GM10248 (cell line): ENCODE measurements around the gene ARFGEF3.

ENCODE experiments used
- CTCF ChIA-PET: fragments of 300-600 bp; sonication (Branson Sonifier 250); formaldehyde crosslinking; extraction: SDS; loops from one replicate; lab custom pipeline; 2021; ENCODE audit warnings: antibody characterized with exemption; lab: Yijun Ruan, JAX
- POLR2A ChIA-PET: fragments of 350-650 bp; sonication (Branson Sonifier 250); formaldehyde crosslinking; extraction: SDS; loops from one replicate; lab custom pipeline; 2020; ENCODE audit warnings: antibody characterized with exemption; lab: Yijun Ruan, JAX
- DNase-seq: peaks from one replicate; pipeline ENCODE4 v3.0.0; 2012; ENCODE audit errors: extremely low spot score
- TF ChIP-seq, protein P1 (sequence below): IDR thresholded peaks from 2 replicates; pipeline ENCODE4 v1.5.1; 2012; ENCODE audit warnings: mild to moderate bottlenecking, low read depth; ENCODE audit errors: extremely low read depth, missing control alignments, control extremely low read depth

The ARFGEF3 gene

DNA sequence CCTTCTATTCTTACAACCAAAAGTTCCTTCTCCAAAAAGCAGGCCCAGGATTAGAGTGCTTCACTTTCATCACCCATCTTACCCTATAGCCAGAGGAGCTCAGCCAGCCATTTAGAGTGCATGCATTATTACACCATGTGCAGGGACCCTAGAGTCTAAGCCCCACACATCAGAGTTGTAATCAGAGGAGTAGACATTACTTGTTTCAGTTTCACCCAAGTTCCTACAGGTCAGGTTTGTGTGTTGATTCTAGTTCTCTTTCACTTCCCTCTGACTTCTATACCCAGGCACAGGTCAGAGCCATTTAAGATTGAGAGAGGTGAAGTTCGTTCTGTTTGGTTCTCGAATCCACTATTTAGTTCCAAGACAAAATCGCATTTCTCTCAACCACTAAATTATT is 16.3 kb upstream of the ARFGEF3 start:
- ChIA-PET POLR2A (no interaction called here), CTCF (interaction anchor here (1.5 to 1.7 kb wide), 3 partner anchors 9 to 43 kb away, joined by 3 to 4 read pairs (median 4); no protein-coding TSS in a partner anchor)
- peak; percentile 25 for DNase-seq
- TF ChIP-seq, protein P1, sequence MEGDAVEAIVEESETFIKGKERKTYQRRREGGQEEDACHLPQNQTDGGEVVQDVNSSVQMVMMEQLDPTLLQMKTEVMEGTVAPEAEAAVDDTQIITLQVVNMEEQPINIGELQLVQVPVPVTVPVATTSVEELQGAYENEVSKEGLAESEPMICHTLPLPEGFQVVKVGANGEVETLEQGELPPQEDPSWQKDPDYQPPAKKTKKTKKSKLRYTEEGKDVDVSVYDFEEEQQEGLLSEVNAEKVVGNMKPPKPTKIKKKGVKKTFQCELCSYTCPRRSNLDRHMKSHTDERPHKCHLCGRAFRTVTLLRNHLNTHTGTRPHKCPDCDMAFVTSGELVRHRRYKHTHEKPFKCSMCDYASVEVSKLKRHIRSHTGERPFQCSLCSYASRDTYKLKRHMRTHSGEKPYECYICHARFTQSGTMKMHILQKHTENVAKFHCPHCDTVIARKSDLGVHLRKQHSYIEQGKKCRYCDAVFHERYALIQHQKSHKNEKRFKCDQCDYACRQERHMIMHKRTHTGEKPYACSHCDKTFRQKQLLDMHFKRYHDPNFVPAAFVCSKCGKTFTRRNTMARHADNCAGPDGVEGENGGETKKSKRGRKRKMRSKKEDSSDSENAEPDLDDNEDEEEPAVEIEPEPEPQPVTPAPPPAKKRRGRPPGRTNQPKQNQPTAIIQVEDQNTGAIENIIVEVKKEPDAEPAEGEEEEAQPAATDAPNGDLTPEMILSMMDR, result no peak

DNA sequence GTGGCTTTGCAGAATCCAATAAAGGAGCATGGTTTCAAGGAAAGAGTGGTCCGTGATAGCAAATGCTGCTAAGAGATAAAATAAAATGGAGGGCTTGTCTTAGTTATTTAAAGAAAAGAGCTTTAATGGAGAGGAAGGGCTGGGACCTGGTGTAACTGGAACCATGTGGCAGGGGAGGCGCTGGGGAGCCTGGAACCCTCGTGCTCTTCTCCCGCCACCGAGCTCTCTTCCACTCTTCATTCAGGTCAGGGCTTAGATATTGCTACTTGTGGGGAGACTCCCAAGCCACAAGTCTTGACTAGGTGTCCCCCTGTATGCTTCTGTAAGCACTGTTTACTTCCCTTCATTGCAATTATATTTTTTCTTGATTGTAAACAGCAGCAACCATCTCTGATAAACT is 15.2 kb upstream of the ARFGEF3 start:
- POLR2A ChIA-PET, result no interaction called here
- DNase-seq, result no peak

DNA sequence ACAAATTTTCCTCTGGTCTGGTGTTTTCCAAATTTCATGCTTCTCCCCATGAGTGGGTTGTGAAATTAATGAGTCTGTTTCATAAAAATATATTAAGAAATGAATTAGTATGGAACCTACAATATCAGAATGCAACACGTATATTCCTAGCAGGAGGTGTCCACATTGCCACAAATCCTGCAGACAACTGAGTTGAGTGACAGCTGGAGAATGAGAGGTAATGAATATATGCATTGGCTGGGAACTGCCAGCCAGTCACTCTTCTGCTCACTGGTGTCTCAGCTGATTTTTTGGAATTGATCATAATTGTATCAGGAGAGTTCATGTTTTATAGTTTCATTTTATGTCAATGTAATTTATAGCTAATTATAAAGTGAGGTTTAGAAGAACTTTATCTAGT is 6.3 kb upstream of the ARFGEF3 start:
- no peak for DNase-seq
- TF ChIP-seq, protein P1, result no peak
- ChIA-PET POLR2A (no interaction called here), CTCF (interaction anchor here (1.1 to 2.2 kb wide), 5 partner anchors 10 to 39 kb away, joined by 3 to 7 read pairs (median 5); no protein-coding TSS in a partner anchor)

More for the DNA sequence above, 15.2 kb upstream of the ARFGEF3 start:
- TF ChIP-seq, protein P1, result no peak
- CTCF ChIA-PET, result interaction anchor here (1.1 kb wide), 1 partner anchor 27 kb away, joined by 4 read pairs; no protein-coding TSS in a partner anchor

DNA sequence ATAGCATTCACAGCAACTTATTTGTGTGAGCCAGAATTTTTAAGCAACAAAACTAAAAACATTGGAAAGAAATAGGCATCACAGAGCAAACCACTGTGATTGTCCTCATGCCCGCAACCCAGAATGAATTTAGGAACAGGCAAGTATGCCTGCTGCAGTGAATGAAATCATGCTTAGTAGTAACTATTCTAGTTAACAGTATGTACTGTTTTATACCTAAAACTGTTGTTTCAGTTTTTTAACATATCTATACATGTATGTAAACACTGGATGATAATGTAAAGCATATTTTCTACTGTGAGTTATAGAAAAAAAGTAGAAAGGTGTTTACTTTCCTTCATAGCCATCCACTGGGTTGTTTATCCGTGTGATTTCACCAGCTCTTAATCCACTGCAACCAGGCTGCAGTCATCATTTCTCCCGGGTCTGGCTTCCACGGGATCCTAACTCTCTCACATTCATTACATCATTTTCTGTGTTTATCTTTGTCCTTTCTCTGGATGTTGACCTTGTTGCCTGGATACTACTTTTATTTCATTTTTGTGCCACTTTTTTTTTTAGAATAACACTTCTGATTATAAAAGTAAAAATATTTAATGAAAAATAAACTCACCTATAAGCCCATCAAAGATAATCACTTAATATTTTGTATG is 3.6 kb upstream of the ARFGEF3 start:
- POLR2A ChIA-PET, result no interaction called here
- TF ChIP-seq, protein P1, result no peak
- no peak for DNase-seq
- CTCF ChIA-PET, result no interaction called here

DNA sequence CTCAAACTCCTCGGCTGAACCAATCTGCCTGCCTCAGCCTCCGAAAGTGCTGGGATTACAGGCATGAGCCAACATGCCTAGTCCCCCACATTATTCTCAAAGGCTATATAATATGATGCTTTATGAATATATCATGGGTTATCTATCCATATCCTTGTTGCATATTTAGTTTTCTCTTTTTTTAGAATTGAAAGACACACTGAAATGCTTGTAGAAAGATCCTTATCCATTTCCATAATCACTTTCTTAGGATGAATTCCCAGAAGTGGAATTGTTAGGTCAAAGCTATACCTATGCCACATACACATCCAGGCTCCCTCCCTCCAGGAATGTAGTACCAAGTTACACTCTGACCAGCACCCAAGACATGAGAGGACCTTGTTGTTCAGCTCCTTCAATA is 2.5 kb upstream of the ARFGEF3 start:
- DNase-seq, result no peak
- TF ChIP-seq, protein P1, result no peak
- ChIA-PET CTCF (interaction anchor here (1.3 kb wide), 1 partner anchor 9 kb away, joined by 5 read pairs; no protein-coding TSS in a partner anchor), POLR2A (no interaction called here)

DNA sequence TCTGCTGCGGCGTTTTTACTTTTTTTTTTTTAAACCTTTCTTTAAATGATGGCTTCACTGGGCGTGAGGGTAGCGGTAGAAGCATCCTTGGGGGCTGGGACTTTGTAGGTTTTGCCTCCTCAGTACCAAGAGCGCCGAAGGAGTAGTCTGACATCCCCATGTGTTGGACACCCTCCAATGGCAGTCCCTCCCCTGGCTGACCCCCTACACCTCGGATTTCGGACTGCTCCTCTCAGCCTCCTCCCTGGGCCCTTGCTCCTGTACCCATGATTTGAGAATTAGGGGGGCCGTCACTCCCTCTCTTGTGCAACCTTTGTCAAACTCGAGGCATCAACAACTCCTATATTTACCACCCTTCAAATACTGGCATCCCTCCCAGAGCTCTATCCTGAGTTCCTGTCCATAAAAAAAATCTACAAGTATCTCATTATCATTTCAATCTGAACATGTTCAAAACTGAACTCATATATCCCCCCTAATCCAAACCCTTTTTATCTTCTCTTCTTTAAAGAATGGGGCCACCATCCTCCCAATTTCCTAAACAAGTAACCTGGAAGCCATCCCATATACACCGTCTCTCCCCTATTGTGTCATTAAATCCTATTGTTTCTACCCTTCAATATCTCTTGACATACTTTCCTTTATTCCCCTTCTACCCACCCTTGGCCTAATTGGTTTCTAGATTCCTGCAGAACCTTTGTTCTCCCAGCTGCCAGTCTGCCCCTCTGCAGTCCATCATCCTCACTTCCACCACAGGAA is 1.2 kb upstream of the ARFGEF3 start:
- ChIA-PET POLR2A (no interaction called here), CTCF (interaction anchor here (1.3 kb wide), 1 partner anchor 10 kb away, joined by 5 read pairs; no protein-coding TSS in a partner anchor)
- TF ChIP-seq, protein P1, result no peak
- no peak for DNase-seq
